H1 (cell line): ENCODE measurements around the gene DICER1. TPM values are rescaled to one million over a fixed set of nuclear protein-coding genes. Genes with fewer than 3 reads are reported as not detected.

Experiments used
- CHD1 ChIP-seq: IDR thresholded peaks from 2 replicates; pipeline ENCODE4 v1.6.1; 2012; ENCODE audit warnings: low read depth, low read length, improper control_type of control experiment
- CTBP2 ChIP-seq: IDR thresholded peaks from 2 replicates; pipeline ENCODE4 v1.7.0; 2011; ENCODE audit warnings: borderline replicate concordance, mild to moderate bottlenecking, moderate library complexity, mixed read lengths, low read length; ENCODE audit not compliant: insufficient read depth, insufficient read length
- EGR1 ChIP-seq: IDR thresholded peaks from 2 replicates; pipeline ENCODE4 v1.6.1; 2011; ENCODE audit warnings: low read depth, low read length, borderline replicate concordance
- POLR2A ChIP-seq, 2 experiments: IDR thresholded peaks; 1 replicate in 1 of 2; 2 replicates in 1 of 2; pipeline ENCODE4 v1.6.1; 2011; ENCODE audit warnings: low read depth in 2 of 2, low read length in 2 of 2, mild to moderate bottlenecking in 2 of 2; ENCODE audit errors: control extremely low read depth in 1 of 2
- RFX5 ChIP-seq: IDR thresholded peaks from 2 replicates; pipeline ENCODE4 v1.6.1; 2011; ENCODE audit warnings: low read depth, low read length, improper control_type of control experiment, borderline replicate concordance
- SIRT6 ChIP-seq: IDR thresholded peaks from one replicate; pipeline ENCODE4 v1.7.1; 2012; ENCODE audit warnings: low read length, inconsistent platforms
- SP1 ChIP-seq: IDR thresholded peaks from 2 replicates; pipeline ENCODE4 v1.6.1; 2011; ENCODE audit warnings: low read depth, low read length
- TBP ChIP-seq: IDR thresholded peaks from 2 replicates; pipeline ENCODE4 v1.6.1; 2011; ENCODE audit warnings: low read depth, low read length, improper control_type of control experiment
- TEAD4 ChIP-seq: IDR thresholded peaks from 2 replicates; pipeline ENCODE4 v1.6.1; 2012; ENCODE audit warnings: low read depth, low read length, inconsistent platforms, mixed read lengths
- polyA plus RNA-seq, 7 experiments: library from polyadenylated mRNA; depleted of rRNA in 3 of 7; stranded (reverse) in 5 of 7; unstranded in 2 of 7; fragments of >200 nt in 5 of 7; fragments of 200-250 nt in 2 of 7; gene quantifications; 1 replicate in 5 of 7; 2 replicates in 1 of 7; 4 replicates in 1 of 7; pipeline versions ENCODE4 v1.2.1 to v1.2.3, GENCODE V29; 2011 to 2013; ENCODE audit warnings: missing spikeins in 2 of 7, mixed read lengths in 2 of 7
- total RNA-seq: library from RNA; stranded (reverse); fragmentation: NEBNext Ultra II Directional; extraction: Animal tissue kit (Norgen Biotek cat#: 25700); gene quantifications from 2 replicates; pipeline ENCODE4 v1.2.1, GENCODE V29; 2021
- TF ChIP-seq, protein P1 (sequence below): fragments of 300-600 bp; sonication (generic); IDR thresholded peaks from 2 replicates; pipeline ENCODE4 v1.7.1; 2012; ENCODE audit warnings: low read length, moderate library complexity, mild to moderate bottlenecking, inconsistent platforms; ENCODE audit not compliant: insufficient replicate concordance

Gene DICER1
- total and polyA plus RNA-seq, 2 of the 8 experiments (the other 6 are each of a cell fraction or from before 2014, with no cell fraction given) = 11.9 to 61.8 TPM

- TF ChIP-seq, protein P1, sequence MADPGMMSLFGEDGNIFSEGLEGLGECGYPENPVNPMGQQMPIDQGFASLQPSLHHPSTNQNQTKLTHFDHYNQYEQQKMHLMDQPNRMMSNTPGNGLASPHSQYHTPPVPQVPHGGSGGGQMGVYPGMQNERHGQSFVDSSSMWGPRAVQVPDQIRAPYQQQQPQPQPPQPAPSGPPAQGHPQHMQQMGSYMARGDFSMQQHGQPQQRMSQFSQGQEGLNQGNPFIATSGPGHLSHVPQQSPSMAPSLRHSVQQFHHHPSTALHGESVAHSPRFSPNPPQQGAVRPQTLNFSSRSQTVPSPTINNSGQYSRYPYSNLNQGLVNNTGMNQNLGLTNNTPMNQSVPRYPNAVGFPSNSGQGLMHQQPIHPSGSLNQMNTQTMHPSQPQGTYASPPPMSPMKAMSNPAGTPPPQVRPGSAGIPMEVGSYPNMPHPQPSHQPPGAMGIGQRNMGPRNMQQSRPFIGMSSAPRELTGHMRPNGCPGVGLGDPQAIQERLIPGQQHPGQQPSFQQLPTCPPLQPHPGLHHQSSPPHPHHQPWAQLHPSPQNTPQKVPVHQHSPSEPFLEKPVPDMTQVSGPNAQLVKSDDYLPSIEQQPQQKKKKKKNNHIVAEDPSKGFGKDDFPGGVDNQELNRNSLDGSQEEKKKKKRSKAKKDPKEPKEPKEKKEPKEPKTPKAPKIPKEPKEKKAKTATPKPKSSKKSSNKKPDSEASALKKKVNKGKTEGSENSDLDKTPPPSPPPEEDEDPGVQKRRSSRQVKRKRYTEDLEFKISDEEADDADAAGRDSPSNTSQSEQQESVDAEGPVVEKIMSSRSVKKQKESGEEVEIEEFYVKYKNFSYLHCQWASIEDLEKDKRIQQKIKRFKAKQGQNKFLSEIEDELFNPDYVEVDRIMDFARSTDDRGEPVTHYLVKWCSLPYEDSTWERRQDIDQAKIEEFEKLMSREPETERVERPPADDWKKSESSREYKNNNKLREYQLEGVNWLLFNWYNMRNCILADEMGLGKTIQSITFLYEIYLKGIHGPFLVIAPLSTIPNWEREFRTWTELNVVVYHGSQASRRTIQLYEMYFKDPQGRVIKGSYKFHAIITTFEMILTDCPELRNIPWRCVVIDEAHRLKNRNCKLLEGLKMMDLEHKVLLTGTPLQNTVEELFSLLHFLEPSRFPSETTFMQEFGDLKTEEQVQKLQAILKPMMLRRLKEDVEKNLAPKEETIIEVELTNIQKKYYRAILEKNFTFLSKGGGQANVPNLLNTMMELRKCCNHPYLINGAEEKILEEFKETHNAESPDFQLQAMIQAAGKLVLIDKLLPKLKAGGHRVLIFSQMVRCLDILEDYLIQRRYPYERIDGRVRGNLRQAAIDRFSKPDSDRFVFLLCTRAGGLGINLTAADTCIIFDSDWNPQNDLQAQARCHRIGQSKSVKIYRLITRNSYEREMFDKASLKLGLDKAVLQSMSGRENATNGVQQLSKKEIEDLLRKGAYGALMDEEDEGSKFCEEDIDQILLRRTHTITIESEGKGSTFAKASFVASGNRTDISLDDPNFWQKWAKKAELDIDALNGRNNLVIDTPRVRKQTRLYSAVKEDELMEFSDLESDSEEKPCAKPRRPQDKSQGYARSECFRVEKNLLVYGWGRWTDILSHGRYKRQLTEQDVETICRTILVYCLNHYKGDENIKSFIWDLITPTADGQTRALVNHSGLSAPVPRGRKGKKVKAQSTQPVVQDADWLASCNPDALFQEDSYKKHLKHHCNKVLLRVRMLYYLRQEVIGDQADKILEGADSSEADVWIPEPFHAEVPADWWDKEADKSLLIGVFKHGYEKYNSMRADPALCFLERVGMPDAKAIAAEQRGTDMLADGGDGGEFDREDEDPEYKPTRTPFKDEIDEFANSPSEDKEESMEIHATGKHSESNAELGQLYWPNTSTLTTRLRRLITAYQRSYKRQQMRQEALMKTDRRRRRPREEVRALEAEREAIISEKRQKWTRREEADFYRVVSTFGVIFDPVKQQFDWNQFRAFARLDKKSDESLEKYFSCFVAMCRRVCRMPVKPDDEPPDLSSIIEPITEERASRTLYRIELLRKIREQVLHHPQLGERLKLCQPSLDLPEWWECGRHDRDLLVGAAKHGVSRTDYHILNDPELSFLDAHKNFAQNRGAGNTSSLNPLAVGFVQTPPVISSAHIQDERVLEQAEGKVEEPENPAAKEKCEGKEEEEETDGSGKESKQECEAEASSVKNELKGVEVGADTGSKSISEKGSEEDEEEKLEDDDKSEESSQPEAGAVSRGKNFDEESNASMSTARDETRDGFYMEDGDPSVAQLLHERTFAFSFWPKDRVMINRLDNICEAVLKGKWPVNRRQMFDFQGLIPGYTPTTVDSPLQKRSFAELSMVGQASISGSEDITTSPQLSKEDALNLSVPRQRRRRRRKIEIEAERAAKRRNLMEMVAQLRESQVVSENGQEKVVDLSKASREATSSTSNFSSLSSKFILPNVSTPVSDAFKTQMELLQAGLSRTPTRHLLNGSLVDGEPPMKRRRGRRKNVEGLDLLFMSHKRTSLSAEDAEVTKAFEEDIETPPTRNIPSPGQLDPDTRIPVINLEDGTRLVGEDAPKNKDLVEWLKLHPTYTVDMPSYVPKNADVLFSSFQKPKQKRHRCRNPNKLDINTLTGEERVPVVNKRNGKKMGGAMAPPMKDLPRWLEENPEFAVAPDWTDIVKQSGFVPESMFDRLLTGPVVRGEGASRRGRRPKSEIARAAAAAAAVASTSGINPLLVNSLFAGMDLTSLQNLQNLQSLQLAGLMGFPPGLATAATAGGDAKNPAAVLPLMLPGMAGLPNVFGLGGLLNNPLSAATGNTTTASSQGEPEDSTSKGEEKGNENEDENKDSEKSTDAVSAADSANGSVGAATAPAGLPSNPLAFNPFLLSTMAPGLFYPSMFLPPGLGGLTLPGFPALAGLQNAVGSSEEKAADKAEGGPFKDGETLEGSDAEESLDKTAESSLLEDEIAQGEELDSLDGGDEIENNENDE = no peak
- TF ChIP-seq CHD1 (no peak), EGR1 (no peak), TBP (no peak), SIRT6 (no peak), POLR2A (IDR thresholded peaks at IDR 0.05; ENCODE audit: control extremely low read depth in 1 of 2, low read depth in 2 of 2, low read length in 2 of 2) (no peak), RFX5 (no peak), CTBP2 (no peak), TEAD4 (no peak), SP1 (no peak)
Measured at GRCh38 chr14:95128140-95128539, 29.2 kb downstream of the DICER1 start (continued).
